HepG2 (cell line): ENCODE results near the gene KCNE2. TPM values are rescaled to one million over a fixed set of nuclear protein-coding genes. Genes with fewer than 3 reads are reported as not detected.
A peak's percentile ranks its signal among the peaks of the same experiment; 100 is the strongest.

Experiments used
- ATAC-seq: fragments of 200-7000 bp; cut with Tn5 transposase; 3 replicates; pipeline ENCODE4 v1.9.1; 2020; ENCODE audit warnings: mild to moderate bottlenecking, moderate library complexity
- BruUV-seq: library from RNA; stranded (reverse); fragments of 400-500 nt; replicated peaks from 2 replicates; lab custom pipeline; 2021; lab: Mats Ljungman, UMichigan
- CTCF ChIA-PET: fragments of 300-600 bp; formaldehyde crosslinking; extraction: SDS; loops from one replicate; lab custom pipeline; 2021; ENCODE audit warnings: low total read pairs, inconsistent platforms, low intra/inter-chr PET ratio; lab: Yijun Ruan, JAX
- POLR2A ChIA-PET: fragments of 350-600 bp; sonication (Branson Sonifier 250); formaldehyde crosslinking; loops from one replicate; lab custom pipeline; 2020; ENCODE audit warnings: antibody characterized with exemption, inconsistent platforms; lab: Yijun Ruan, JAX
- DNase-seq: peaks from one replicate; pipeline ENCODE4 v3.0.0-alpha.2; 2015; ENCODE audit warnings: low spot score
- FAIRE-seq: peaks from 3 replicates; lab custom pipeline; 2011; peaks lifted over from hg19 to GRCh38; lab: Jason Lieb, UNC
- H2AFZ ChIP-seq: one replicate; pipeline ENCODE4 v1.6.1; 2011; ENCODE audit warnings: low read length, inconsistent platforms
- H3K27ac ChIP-seq: fragments of 300-600 bp; 3 replicates; pipeline ENCODE4 v1.8.0; 2011; ENCODE audit warnings: mixed run types, mild to moderate bottlenecking, mixed read lengths, low read length, inconsistent platforms; ENCODE audit not compliant: insufficient read depth; ENCODE audit errors: extremely low read length
- H3K27me3 ChIP-seq, 2 experiments: fragments of 200-600 bp in 1 of 2; 2 replicates in 1 of 2; 3 replicates in 1 of 2; pipeline versions ENCODE4 v1.6.0 to v1.8.0; 2011; ENCODE audit warnings: low read length in 2 of 2, mild to moderate bottlenecking in 2 of 2, moderate library complexity in 2 of 2, inconsistent platforms in 1 of 2; ENCODE audit not compliant: insufficient read depth in 2 of 2, control insufficient read depth in 1 of 2
- H3K36me3 ChIP-seq, 2 experiments: fragments of 200-600 bp in 1 of 2; replicated peaks in 1 of 2; 2 replicates in 1 of 2; 3 replicates in 1 of 2; pipeline versions ENCODE4 v1.5.1 to v1.8.0; 2011; ENCODE audit warnings: low read length in 2 of 2, inconsistent platforms in 1 of 2; ENCODE audit not compliant: insufficient read depth in 2 of 2, control insufficient read depth in 1 of 2
- H3K4me1 ChIP-seq: 2 replicates; pipeline ENCODE4 v1.5.1; 2012; ENCODE audit warnings: low read length, inconsistent platforms; ENCODE audit not compliant: insufficient read depth
- H3K4me2 ChIP-seq: 2 replicates; pipeline ENCODE4 v1.6.0; 2011; ENCODE audit warnings: low read depth, low read length, inconsistent platforms
- H3K4me3 ChIP-seq, 3 experiments: fragments of 200-600 bp in 1 of 3; sonication (generic), shearing (Covaris generic) in 1 of 3; replicated peaks in 1 of 3; 2 replicates each; pipeline ENCODE4 v1.5.1; 2011 to 2016; ENCODE audit warnings: low read length in 3 of 3, inconsistent platforms in 2 of 3, low read depth in 2 of 3, mild to moderate bottlenecking in 2 of 3, control low read depth in 1 of 3, mixed read lengths in 1 of 3; ENCODE audit not compliant: insufficient read depth in 1 of 3
- H3K79me2 ChIP-seq: one replicate; pipeline ENCODE4 v1.6.1; 2011; ENCODE audit warnings: low read length, inconsistent platforms; ENCODE audit not compliant: insufficient read depth
- H3K9ac ChIP-seq: 2 replicates; pipeline ENCODE4 v1.6.0; 2011; ENCODE audit warnings: mild to moderate bottlenecking, low read depth, low read length, inconsistent platforms; ENCODE audit not compliant: insufficient read depth
- H3K9me3 ChIP-seq: 2 replicates; pipeline ENCODE4 v1.5.1; 2012; ENCODE audit warnings: mild to moderate bottlenecking, low read length
- H4K20me1 ChIP-seq: 2 replicates; pipeline ENCODE4 v1.6.0; 2011; ENCODE audit warnings: inconsistent platforms, mild to moderate bottlenecking, low read length, moderate library complexity; ENCODE audit not compliant: insufficient read depth
- GABPA ChIP-seq, 2 experiments: IDR thresholded peaks; 2 replicates each; pipeline ENCODE4 v1.6.1; 2011 to 2016; ENCODE audit warnings: low read depth in 2 of 2, low read length in 1 of 2, missing biosample characterization in 1 of 2, missing genetic modification characterization in 1 of 2
- GATAD2A ChIP-seq: IDR thresholded peaks from 2 replicates; pipeline ENCODE4 v1.6.1; 2016
- GLI4 ChIP-seq: sonication (generic); formaldehyde crosslinking; IDR thresholded peaks from 2 replicates; pipeline ENCODE4 v1.5.1; 2020; ENCODE audit warnings: missing genetic modification reagents, mild to moderate bottlenecking, moderate library complexity, borderline replicate concordance
- ISX ChIP-seq: sonication (generic); formaldehyde crosslinking; conservative IDR thresholded peaks from 2 replicates; pipeline ENCODE4 v1.5.0; 2020; ENCODE audit warnings: missing genetic modification reagents
- RAD21 ChIP-seq: fragments of 450-650 bp; formaldehyde crosslinking; IDR thresholded peaks from 2 replicates; pipeline ENCODE4 v1.5.0; 2020; ENCODE audit warnings: mild to moderate bottlenecking
- RXRB ChIP-seq: IDR thresholded peaks from 2 replicates; pipeline ENCODE4 v1.6.1; 2016; ENCODE audit warnings: borderline replicate concordance, missing genetic modification reagents, missing compliant biosample characterization
- SMC3 ChIP-seq: IDR thresholded peaks from 2 replicates; pipeline ENCODE4 v1.6.1; 2011; ENCODE audit warnings: low read length, improper control_type of control experiment
- ZNF230 ChIP-seq: sonication (generic); formaldehyde crosslinking; IDR thresholded peaks from 2 replicates; pipeline ENCODE4 v1.4.0; 2020; ENCODE audit warnings: mild to moderate bottlenecking, missing genetic modification reagents
- ZNF296 ChIP-seq: sonication (generic); formaldehyde crosslinking; conservative IDR thresholded peaks from 2 replicates; pipeline ENCODE4 v1.5.0; 2020; ENCODE audit warnings: mild to moderate bottlenecking, missing genetic modification reagents
- ZNF691 ChIP-seq: sonication (generic); formaldehyde crosslinking; IDR thresholded peaks from 2 replicates; pipeline ENCODE4 v1.4.0; 2020; ENCODE audit warnings: missing genetic modification reagents, low read depth, mild to moderate bottlenecking, borderline replicate concordance
- ZSCAN22 ChIP-seq: sonication (generic); formaldehyde crosslinking; IDR thresholded peaks from 2 replicates; pipeline ENCODE4 v1.4.0; 2020; ENCODE audit warnings: mild to moderate bottlenecking, missing genetic modification reagents
- WGBS: methylation state at CpG from one replicate; pipeline ENCODE4 v1.1.6; 2017; ENCODE audit warnings: low lambda C conversion rate; 5-methylcytosine and 5-hydroxymethylcytosine counted together
- in situ Hi-C: cut with HindIII; loops from 2 replicates; pipeline ENCODE4 v1.10.0; 2017; ENCODE audit warnings: low pct_unique_long_range_greater_than_20kb; ENCODE audit not compliant: extremely low pct_ligation_motif_present
- intact Hi-C: fragments of 100-400 bp; cut with micrococcal nuclease; formaldehyde crosslinking; loops from one replicate; pipeline ENCODE4 v1.10.0; 2022; ENCODE audit not compliant: unreplicated experiment
- polyA plus RNA-seq, 8 experiments: library from polyadenylated mRNA; depleted of rRNA in 3 of 8; stranded (reverse) in 7 of 8; unstranded in 1 of 8; fragments of >200 nt; fragmentation: Illumina TruSeq in 4 of 8; extraction: Trizol in 4 of 8; gene quantifications; 2 replicates each; pipeline versions ENCODE4 v1.2.1 to v1.2.3, GENCODE V29; 2011 to 2016; ENCODE audit warnings: low read depth in 4 of 8, missing spikeins in 1 of 8, mixed read lengths in 1 of 8; ENCODE audit not compliant: insufficient read depth in 1 of 8
- total RNA-seq, 5 experiments: library from RNA; depleted of rRNA; stranded (reverse); fragments of >200 nt; fragmentation: Illumina TruSeq; extraction: Trizol; gene quantifications; 2 replicates each; pipeline ENCODE4 v1.2.3, GENCODE V29; 2016; ENCODE audit warnings: low read depth in 1 of 5
- TF ChIP-seq, protein P1 (sequence below): sonication (generic); formaldehyde crosslinking; IDR thresholded peaks from 2 replicates; pipeline ENCODE4 v1.4.0; 2020; ENCODE audit warnings: missing genetic modification reagents, borderline replicate concordance
- TF ChIP-seq, protein P2 (sequence below): IDR thresholded peaks from 2 replicates; pipeline ENCODE4 v1.6.1; 2016
- TF ChIP-seq, protein P3 (sequence below): sonication (generic); formaldehyde crosslinking; IDR thresholded peaks from 2 replicates; pipeline ENCODE4 v1.5.0; 2020; ENCODE audit warnings: mild to moderate bottlenecking, missing genetic modification reagents, moderate library complexity

Gene KCNE2
- total and polyA plus RNA-seq, 2 of the 13 experiments (the other 11 are each of a cell fraction or from before 2014, with no cell fraction given) = not detected

DNA sequence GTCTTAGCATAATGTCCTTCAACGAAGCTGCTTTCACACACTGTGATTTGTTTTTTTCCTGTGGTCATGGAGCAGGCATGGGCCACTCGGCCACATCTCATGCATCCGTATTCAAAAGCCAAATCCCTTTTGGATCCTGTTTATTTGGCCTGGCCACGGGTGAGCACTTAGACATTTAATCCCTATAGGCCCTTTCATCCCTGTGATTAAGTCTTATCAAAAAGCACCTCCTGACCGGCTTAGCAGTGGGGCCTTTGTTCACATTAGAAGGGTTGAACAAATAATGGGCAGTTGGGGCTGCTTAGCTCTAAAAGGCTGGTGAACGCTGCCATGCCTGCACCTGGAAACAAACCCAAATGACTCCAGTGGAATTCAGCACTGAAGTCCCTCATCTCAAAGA is 2.0 kb downstream of the KCNE2 start:
- BruUV-seq = no TSS peak
- in situ Hi-C loops = no loop called here
- WGBS = 3% methylated on average over 6 of the region's 6 CpGs
- H3K4me3 ChIP-seq = no peak overlapping the region
- TF ChIP-seq GLI4 (CRISPR knock-in tag) (no peak), ZNF230 (CRISPR knock-in tag) (no peak)
- TF ChIP-seq, all 625 proteins: peak for 0
- ChIA-PET POLR2A (no interaction called here), CTCF (no interaction called here)
- ATAC-seq (no peak), DNase-seq (peak; percentile 17), FAIRE-seq (no peak)
- H3K4me2 ChIP-seq = 0 out of 2 replicates have a peak overlapping the region, but pooled peaks have one; percentile 12
- H3K9ac ChIP-seq = no peak overlapping the region
- H3K9me3 ChIP-seq = no peaks in the 10 kb centered on the region
- no peak overlapping the region for H3K27ac ChIP-seq
- intact Hi-C loops = no loop called here
- no peaks in the 10 kb centered on the region for H3K79me2 ChIP-seq
- H3K4me1 ChIP-seq = peaks cover 39% of the 10 kb centered on the region
- H3K36me3 ChIP-seq = no peaks in the 10 kb centered on the region
- no peaks in the 10 kb centered on the region for H3K27me3 ChIP-seq
- H4K20me1 ChIP-seq = no peaks in the 10 kb centered on the region
- H2AFZ ChIP-seq = no peak overlapping the region

DNA sequence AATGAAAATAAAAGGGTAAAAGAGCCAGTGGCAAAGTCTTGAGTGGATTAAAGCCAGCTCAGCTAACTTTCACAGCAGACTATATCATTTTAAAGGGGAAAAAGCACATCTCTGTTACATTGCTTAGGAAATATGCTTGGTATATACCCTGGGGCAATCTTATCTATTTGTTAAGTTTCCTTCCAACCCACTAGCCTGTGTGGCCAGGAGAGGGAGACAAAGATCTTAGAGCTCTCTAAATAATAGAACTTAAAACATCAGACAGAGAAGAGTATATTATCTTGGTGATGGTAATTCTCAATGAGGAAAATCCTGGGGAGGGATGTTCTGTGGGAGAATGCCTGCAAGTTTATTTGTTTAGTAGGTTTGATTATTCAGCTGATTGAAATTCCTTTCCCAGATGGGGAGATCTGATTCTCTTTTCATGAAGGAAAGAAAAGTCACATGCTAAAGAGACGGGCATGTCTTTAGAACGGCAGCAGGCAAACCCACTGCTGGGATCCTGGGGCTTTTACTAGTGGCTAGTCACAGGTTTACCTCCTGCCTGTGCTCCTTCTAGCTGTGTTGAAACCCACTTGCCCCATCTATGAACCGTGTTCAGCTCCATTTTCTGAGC is 3.6 kb downstream of the KCNE2 start:
- Histone ChIP-seq H3K27me3 (no peaks in the 10 kb centered on the region), H3K4me2 (peak overlapping the region; percentile 43; the same call in 1 of the 2 replicates), H3K4me3 (no peak overlapping the region; a peak in 1 of 6 replicates), H2AFZ (peak overlapping the region; percentile 80), H3K4me1 (peaks cover 33% of the 10 kb centered on the region), H3K9ac (no peak overlapping the region), H3K36me3 (no peaks in the 10 kb centered on the region), H3K79me2 (no peaks in the 10 kb centered on the region), H4K20me1 (no peaks in the 10 kb centered on the region), H3K9me3 (no peaks in the 10 kb centered on the region), H3K27ac (no peak overlapping the region)
- WGBS = 23% methylated on average over 3 of the region's 3 CpGs
- peak; percentile 83 for ATAC-seq
- intact Hi-C loops = no loop called here
- peak; percentile 56 for DNase-seq
- CTCF ChIA-PET = interaction anchor here (1.2 kb wide), 1 partner anchor 263 kb away, joined by 4 read pairs; no protein-coding TSS in a partner anchor
- in situ Hi-C loops = no loop called here
- POLR2A ChIA-PET = no interaction called here
- FAIRE-seq = no peak
- no TSS peak for BruUV-seq
- no peak for TF ChIP-seq ISX (CRISPR knock-in tag)
- peak; percentile 33; the same call in 1 of the 2 replicates for TF ChIP-seq RAD21
- no peak for TF ChIP-seq ZNF691 (CRISPR knock-in tag)
- TF ChIP-seq, protein P1, sequence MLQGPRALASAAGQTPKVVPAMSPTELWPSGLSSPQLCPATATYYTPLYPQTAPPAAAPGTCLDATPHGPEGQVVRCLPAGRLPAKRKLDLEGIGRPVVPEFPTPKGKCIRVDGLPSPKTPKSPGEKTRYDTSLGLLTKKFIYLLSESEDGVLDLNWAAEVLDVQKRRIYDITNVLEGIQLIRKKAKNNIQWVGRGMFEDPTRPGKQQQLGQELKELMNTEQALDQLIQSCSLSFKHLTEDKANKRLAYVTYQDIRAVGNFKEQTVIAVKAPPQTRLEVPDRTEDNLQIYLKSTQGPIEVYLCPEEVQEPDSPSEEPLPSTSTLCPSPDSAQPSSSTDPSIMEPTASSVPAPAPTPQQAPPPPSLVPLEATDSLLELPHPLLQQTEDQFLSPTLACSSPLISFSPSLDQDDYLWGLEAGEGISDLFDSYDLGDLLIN (CRISPR knock-in tag) = no peak
- TF ChIP-seq, protein P2, sequence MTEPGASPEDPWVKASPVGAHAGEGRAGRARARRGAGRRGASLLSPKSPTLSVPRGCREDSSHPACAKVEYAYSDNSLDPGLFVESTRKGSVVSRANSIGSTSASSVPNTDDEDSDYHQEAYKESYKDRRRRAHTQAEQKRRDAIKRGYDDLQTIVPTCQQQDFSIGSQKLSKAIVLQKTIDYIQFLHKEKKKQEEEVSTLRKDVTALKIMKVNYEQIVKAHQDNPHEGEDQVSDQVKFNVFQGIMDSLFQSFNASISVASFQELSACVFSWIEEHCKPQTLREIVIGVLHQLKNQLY (CRISPR knock-in tag) = no peak
- TF ChIP-seq RXRB (CRISPR knock-in tag) = 0 out of 2 replicates have a peak, but pooled peaks have one; percentile 9
- peak; percentile 54 for TF ChIP-seq SMC3
- no peak for TF ChIP-seq GABPA (IDR thresholded peaks at IDR 0.05; ENCODE audit: low read depth, low read length)
- TF ChIP-seq GABPA (CRISPR knock-in tag; IDR thresholded peaks at IDR 0.05; ENCODE audit: low read depth) = no peak
- TF ChIP-seq, protein P3, sequence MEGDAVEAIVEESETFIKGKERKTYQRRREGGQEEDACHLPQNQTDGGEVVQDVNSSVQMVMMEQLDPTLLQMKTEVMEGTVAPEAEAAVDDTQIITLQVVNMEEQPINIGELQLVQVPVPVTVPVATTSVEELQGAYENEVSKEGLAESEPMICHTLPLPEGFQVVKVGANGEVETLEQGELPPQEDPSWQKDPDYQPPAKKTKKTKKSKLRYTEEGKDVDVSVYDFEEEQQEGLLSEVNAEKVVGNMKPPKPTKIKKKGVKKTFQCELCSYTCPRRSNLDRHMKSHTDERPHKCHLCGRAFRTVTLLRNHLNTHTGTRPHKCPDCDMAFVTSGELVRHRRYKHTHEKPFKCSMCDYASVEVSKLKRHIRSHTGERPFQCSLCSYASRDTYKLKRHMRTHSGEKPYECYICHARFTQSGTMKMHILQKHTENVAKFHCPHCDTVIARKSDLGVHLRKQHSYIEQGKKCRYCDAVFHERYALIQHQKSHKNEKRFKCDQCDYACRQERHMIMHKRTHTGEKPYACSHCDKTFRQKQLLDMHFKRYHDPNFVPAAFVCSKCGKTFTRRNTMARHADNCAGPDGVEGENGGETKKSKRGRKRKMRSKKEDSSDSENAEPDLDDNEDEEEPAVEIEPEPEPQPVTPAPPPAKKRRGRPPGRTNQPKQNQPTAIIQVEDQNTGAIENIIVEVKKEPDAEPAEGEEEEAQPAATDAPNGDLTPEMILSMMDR (CRISPR knock-in tag) = peak; percentile 70
- TF ChIP-seq GATAD2A (CRISPR knock-in tag) = no peak
- no peak for TF ChIP-seq ZSCAN22 (CRISPR knock-in tag)
- TF ChIP-seq ZNF296 = no peak
